PC-3 (cell line): Measurements from ENCODE around the gene ERCC2. TPM values are rescaled to one million over a fixed set of nuclear protein-coding genes. Genes with fewer than 3 reads are reported as not detected.
"Not testable (repeated sequence)": the region's sequence is repeated elsewhere in the genome, so short reads cannot be mapped to it uniquely, and the experiment has no call there.

Experiments
- ATAC-seq: fragments of 200-7000 bp; cut with Tn5 transposase; 2 replicates; pipeline ENCODE4 v1.9.1; 2020; ENCODE audit warnings: mild to moderate bottlenecking, moderate library complexity
- BruUV-seq: library from RNA; stranded (reverse); fragments of 400-500 nt; replicated peaks from 2 replicates; lab custom pipeline; 2021; lab: Mats Ljungman, UMichigan
- CTCF ChIA-PET: fragments of 300-600 bp; sonication (Branson Sonifier 250); formaldehyde crosslinking; loops from one replicate; lab custom pipeline; 2022; ENCODE audit warnings: antibody characterized with exemption; lab: Charles Lee
- POLR2A ChIA-PET: fragments of 300-600 bp; sonication (Branson Sonifier 250); formaldehyde crosslinking; loops from one replicate; lab custom pipeline; 2022; ENCODE audit warnings: antibody characterized with exemption; ENCODE audit not compliant: unreplicated experiment; lab: Charles Lee
- DNase-seq: peaks from one replicate; pipeline ENCODE4 v3.0.0-alpha.2; 2015
- H2AFZ ChIP-seq: fragments of 300-600 bp; sonication (generic); 2 replicates; pipeline ENCODE4 v1.6.0; 2016; ENCODE audit warnings: antibody characterized with exemption, low read length
- H3F3A ChIP-seq: fragments of 300-600 bp; sonication (generic); one replicate; pipeline ENCODE4 v1.6.0; 2017; ENCODE audit warnings: antibody characterized with exemption, low read length, control low read depth, mild to moderate bottlenecking; ENCODE audit not compliant: unreplicated experiment
- H3K27ac ChIP-seq: fragments of 300-600 bp; sonication (generic); 2 replicates; pipeline ENCODE4 v1.5.1; 2016; ENCODE audit warnings: mild to moderate bottlenecking, low read length
- H3K27me3 ChIP-seq: fragments of 300-600 bp; sonication (generic); 2 replicates; pipeline ENCODE4 v1.6.1; 2016; ENCODE audit warnings: low read length, mixed read lengths
- H3K36me3 ChIP-seq: fragments of 300-600 bp; sonication (generic); 2 replicates; pipeline ENCODE4 v1.6.1; 2016; ENCODE audit warnings: low read depth, mixed run types, low read length, mixed read lengths
- H3K4me1 ChIP-seq: fragments of 300-600 bp; sonication (generic); 2 replicates; pipeline ENCODE4 v1.5.1; 2016; ENCODE audit warnings: low read length; ENCODE audit not compliant: insufficient read depth
- H3K4me2 ChIP-seq: fragments of 300-600 bp; sonication (generic); 2 replicates; pipeline ENCODE4 v1.6.0; 2016; ENCODE audit warnings: low read length
- H3K4me3 ChIP-seq: fragments of 300-600 bp; sonication (generic); 2 replicates; pipeline ENCODE4 v1.5.1; 2016; ENCODE audit warnings: mild to moderate bottlenecking, low read length, mixed read lengths
- H3K79me2 ChIP-seq: fragments of 300-600 bp; sonication (generic); 2 replicates; pipeline ENCODE4 v1.6.1; 2017; ENCODE audit warnings: low read length, mixed read lengths
- H3K9ac ChIP-seq: fragments of 300-600 bp; sonication (generic); 2 replicates; pipeline ENCODE4 v1.6.0; 2016; ENCODE audit warnings: mild to moderate bottlenecking, low read length
- H3K9me2 ChIP-seq: fragments of 300-600 bp; sonication (generic); replicated peaks from 2 replicates; pipeline ENCODE4 v1.6.1; 2016; ENCODE audit warnings: mixed run types, low read length, mixed read lengths
- H3K9me3 ChIP-seq: fragments of 300-600 bp; sonication (generic); 2 replicates; pipeline ENCODE4 v1.6.1; 2016; ENCODE audit warnings: low read length, mixed read lengths
- H4K20me1 ChIP-seq: fragments of 300-600 bp; sonication (generic); 2 replicates; pipeline ENCODE4 v1.6.1; 2016; ENCODE audit warnings: low read length, mixed read lengths
- EZH2 ChIP-seq: fragments of 300-600 bp; sonication (generic); IDR thresholded peaks from one replicate; pipeline ENCODE4 v1.6.1; 2017; ENCODE audit warnings: antibody characterized with exemption, mild to moderate bottlenecking, low read length; ENCODE audit not compliant: unreplicated experiment
- EZH2phosphoT487 ChIP-seq: fragments of 300-600 bp; sonication (generic); IDR thresholded peaks from 2 replicates; pipeline ENCODE4 v1.6.1; 2018; ENCODE audit warnings: mild to moderate bottlenecking, antibody characterized with exemption, low read length, borderline replicate concordance
- intact Hi-C: fragments of 100-400 bp; cut with micrococcal nuclease; formaldehyde crosslinking; loops from 2 replicates; pipeline ENCODE4 v1.9.0; 2023
- total RNA-seq: library from RNA; depleted of rRNA; stranded (reverse); fragments of >200 nt; gene quantifications from 2 replicates; pipeline ENCODE4 v1.2.3, GENCODE V29; 2014
- TF ChIP-seq, protein P1 (sequence below): fragments of 300-600 bp; sonication (generic); conservative IDR thresholded peaks from 2 replicates; pipeline ENCODE4 v1.5.1; 2017; ENCODE audit warnings: antibody characterized with exemption, low read depth, mild to moderate bottlenecking, low read length

Gene ERCC2
- total RNA-seq, 1 experiment from 2014 or later: 48.0 TPM

DNA sequence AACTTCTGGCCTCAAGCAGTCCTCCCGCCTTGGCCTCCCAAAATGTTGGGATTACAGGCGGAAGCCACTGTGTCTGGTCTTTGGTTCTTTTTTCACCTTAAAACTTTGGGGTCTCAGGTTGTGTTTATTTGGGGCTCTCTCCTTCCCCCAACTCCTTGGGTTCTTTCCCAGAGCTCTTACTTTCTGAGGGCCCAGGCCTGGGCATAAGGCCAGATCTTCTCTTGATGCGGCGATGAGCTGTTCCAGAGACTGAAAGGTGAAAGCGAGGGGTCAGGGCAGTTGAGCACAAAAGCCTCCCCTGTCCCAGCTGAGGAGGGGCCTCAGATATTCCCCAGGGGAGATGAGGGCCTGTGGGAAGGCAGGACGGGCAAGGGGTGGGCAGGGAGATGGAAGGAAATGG lies 43.1 kb upstream of the ERCC2 start:
- Histone ChIP-seq H3K79me2 (peaks cover 10% of the 10 kb centered on the region), H3K9me2 (no peaks in the 10 kb centered on the region), H2AFZ (no peak overlapping the region), H3K4me3 (no peak overlapping the region), H4K20me1 (no peaks in the 10 kb centered on the region), H3F3A (no peaks in the 10 kb centered on the region), H3K36me3 (peaks cover 2% of the 10 kb centered on the region; the same call in 1 of the 2 replicates), H3K4me2 (no peak overlapping the region), H3K27ac (no peak overlapping the region), H3K4me1 (no peaks in the 10 kb centered on the region), H3K9ac (no peak overlapping the region), H3K9me3 (no peaks in the 10 kb centered on the region), H3K27me3 (no peaks in the 10 kb centered on the region)
- TF ChIP-seq EZH2phosphoT487: no peak
- TF ChIP-seq EZH2: no peak
- TF ChIP-seq, protein P1, sequence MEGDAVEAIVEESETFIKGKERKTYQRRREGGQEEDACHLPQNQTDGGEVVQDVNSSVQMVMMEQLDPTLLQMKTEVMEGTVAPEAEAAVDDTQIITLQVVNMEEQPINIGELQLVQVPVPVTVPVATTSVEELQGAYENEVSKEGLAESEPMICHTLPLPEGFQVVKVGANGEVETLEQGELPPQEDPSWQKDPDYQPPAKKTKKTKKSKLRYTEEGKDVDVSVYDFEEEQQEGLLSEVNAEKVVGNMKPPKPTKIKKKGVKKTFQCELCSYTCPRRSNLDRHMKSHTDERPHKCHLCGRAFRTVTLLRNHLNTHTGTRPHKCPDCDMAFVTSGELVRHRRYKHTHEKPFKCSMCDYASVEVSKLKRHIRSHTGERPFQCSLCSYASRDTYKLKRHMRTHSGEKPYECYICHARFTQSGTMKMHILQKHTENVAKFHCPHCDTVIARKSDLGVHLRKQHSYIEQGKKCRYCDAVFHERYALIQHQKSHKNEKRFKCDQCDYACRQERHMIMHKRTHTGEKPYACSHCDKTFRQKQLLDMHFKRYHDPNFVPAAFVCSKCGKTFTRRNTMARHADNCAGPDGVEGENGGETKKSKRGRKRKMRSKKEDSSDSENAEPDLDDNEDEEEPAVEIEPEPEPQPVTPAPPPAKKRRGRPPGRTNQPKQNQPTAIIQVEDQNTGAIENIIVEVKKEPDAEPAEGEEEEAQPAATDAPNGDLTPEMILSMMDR: no peak
- ChIA-PET CTCF (no interaction called here), POLR2A (no interaction called here)
- ATAC-seq: no peak
- no peak for DNase-seq
- BruUV-seq: no TSS peak
- intact Hi-C loops: no loop called here

DNA sequence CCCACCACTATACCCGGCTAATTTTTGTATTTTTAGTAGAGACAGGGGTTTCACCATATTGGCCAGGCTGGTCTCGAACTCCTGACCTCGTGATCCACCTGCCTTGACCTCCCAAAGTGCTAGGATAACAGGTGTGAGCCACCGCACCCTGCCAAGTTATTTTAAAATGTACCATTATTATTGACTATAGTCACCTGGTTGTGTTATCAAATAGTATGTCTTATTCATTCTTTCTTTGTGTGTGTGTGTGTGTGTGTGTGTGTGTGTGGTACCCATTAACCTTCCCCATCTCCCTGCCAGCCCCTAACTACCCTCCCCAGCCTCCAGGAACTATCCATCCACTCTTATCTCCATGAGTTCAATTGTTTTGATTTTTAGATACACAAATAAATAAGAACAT lies 40.0 kb upstream of the ERCC2 start:
- ATAC-seq, H3K4me2 ChIP-seq, intact Hi-C loops, H3K9me2 ChIP-seq, H3F3A ChIP-seq, H3K27ac ChIP-seq, CTCF ChIA-PET, POLR2A ChIA-PET, H3K9ac ChIP-seq, H3K36me3 ChIP-seq, DNase-seq, BruUV-seq, H2AFZ ChIP-seq, H3K4me3 ChIP-seq, H3K9me3 ChIP-seq, H4K20me1 ChIP-seq, H3K27me3 ChIP-seq, H3K4me1 ChIP-seq: not testable (repeated sequence)
- peaks cover 31% of the 10 kb centered on the region for H3K79me2 ChIP-seq

DNA sequence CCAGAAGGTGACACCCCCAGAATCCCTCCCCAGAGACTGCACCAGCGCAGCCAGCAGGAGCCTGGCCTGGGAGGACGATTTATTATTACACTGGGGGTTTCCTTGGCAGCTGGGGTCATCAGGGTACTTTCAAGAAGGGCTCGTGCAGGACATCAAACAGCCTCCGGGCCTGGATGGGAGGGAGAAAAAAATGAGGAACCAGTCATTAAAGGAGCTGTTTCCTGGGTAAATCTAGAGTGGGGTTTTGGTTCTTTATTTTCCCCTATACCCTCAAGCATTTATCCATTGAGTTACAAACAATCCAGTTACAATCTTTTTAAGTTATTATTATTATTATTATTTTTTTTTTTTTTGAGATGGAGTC lies 39.2 kb upstream of the ERCC2 start:
- no peaks in the 10 kb centered on the region for H3F3A ChIP-seq
- DNase-seq: no peak
- no peak overlapping the region for H3K4me2 ChIP-seq
- no peak for TF ChIP-seq EZH2
- TF ChIP-seq EZH2phosphoT487: no peak
- TF ChIP-seq, protein P1: no peak
- no peaks in the 10 kb centered on the region for H3K9me2 ChIP-seq
- BruUV-seq: no TSS peak
- peaks cover 6% of the 10 kb centered on the region; the same call in 1 of the 2 replicates for H3K36me3 ChIP-seq
- no peak overlapping the region for H3K4me3 ChIP-seq
- no peak for ATAC-seq
- no peak overlapping the region for H2AFZ ChIP-seq
- intact Hi-C loops: no loop called here
- POLR2A ChIA-PET: no interaction called here
- no peaks in the 10 kb centered on the region for H3K9me3 ChIP-seq
- no peaks in the 10 kb centered on the region for H3K27me3 ChIP-seq
- H3K79me2 ChIP-seq: peaks cover 34% of the 10 kb centered on the region
- CTCF ChIA-PET: no interaction called here
- H3K4me1 ChIP-seq: peaks cover 8% of the 10 kb centered on the region; the same call in 1 of the 2 replicates
- H3K9ac ChIP-seq: no peak overlapping the region
- no peaks in the 10 kb centered on the region for H4K20me1 ChIP-seq
- no peak overlapping the region for H3K27ac ChIP-seq
